HepG2 (cell line): ENCODE data around the gene PRKD2. TPM values are rescaled to one million over a fixed set of nuclear protein-coding genes. Genes with fewer than 3 reads are reported as not detected.

Experiments
- ATAC-seq: fragments of 200-7000 bp; cut with Tn5 transposase; 3 replicates; pipeline ENCODE4 v1.9.1; 2020; ENCODE audit warnings: mild to moderate bottlenecking, moderate library complexity
- BruUV-seq: library from RNA; stranded (reverse); fragments of 400-500 nt; replicated peaks from 2 replicates; lab custom pipeline; 2021; lab: Mats Ljungman, UMichigan
- CTCF ChIA-PET: fragments of 300-600 bp; formaldehyde crosslinking; extraction: SDS; loops from one replicate; lab custom pipeline; 2021; ENCODE audit warnings: low total read pairs, inconsistent platforms, low intra/inter-chr PET ratio; lab: Yijun Ruan, JAX
- POLR2A ChIA-PET: fragments of 350-600 bp; sonication (Branson Sonifier 250); formaldehyde crosslinking; loops from one replicate; lab custom pipeline; 2020; ENCODE audit warnings: antibody characterized with exemption, inconsistent platforms; lab: Yijun Ruan, JAX
- DNase-seq: peaks from one replicate; pipeline ENCODE4 v3.0.0-alpha.2; 2015; ENCODE audit warnings: low spot score
- FAIRE-seq: peaks from 3 replicates; lab custom pipeline; 2011; peaks lifted over from hg19 to GRCh38; lab: Jason Lieb, UNC
- H2AFZ ChIP-seq: one replicate; pipeline ENCODE4 v1.6.1; 2011; ENCODE audit warnings: low read length, inconsistent platforms
- H3K27ac ChIP-seq: fragments of 300-600 bp; 3 replicates; pipeline ENCODE4 v1.8.0; 2011; ENCODE audit warnings: mixed run types, mild to moderate bottlenecking, mixed read lengths, low read length, inconsistent platforms; ENCODE audit not compliant: insufficient read depth; ENCODE audit errors: extremely low read length
- H3K27me3 ChIP-seq, 2 experiments: fragments of 200-600 bp in 1 of 2; 2 replicates in 1 of 2; 3 replicates in 1 of 2; pipeline versions ENCODE4 v1.6.0 to v1.8.0; 2011; ENCODE audit warnings: low read length in 2 of 2, mild to moderate bottlenecking in 2 of 2, moderate library complexity in 2 of 2, inconsistent platforms in 1 of 2; ENCODE audit not compliant: insufficient read depth in 2 of 2, control insufficient read depth in 1 of 2
- H3K36me3 ChIP-seq, 2 experiments: fragments of 200-600 bp in 1 of 2; replicated peaks in 1 of 2; 2 replicates in 1 of 2; 3 replicates in 1 of 2; pipeline versions ENCODE4 v1.5.1 to v1.8.0; 2011; ENCODE audit warnings: low read length in 2 of 2, inconsistent platforms in 1 of 2; ENCODE audit not compliant: insufficient read depth in 2 of 2, control insufficient read depth in 1 of 2
- H3K4me1 ChIP-seq: 2 replicates; pipeline ENCODE4 v1.5.1; 2012; ENCODE audit warnings: low read length, inconsistent platforms; ENCODE audit not compliant: insufficient read depth
- H3K4me2 ChIP-seq: 2 replicates; pipeline ENCODE4 v1.6.0; 2011; ENCODE audit warnings: low read depth, low read length, inconsistent platforms
- H3K4me3 ChIP-seq, 3 experiments: fragments of 200-600 bp in 1 of 3; sonication (generic), shearing (Covaris generic) in 1 of 3; replicated peaks in 1 of 3; 2 replicates each; pipeline ENCODE4 v1.5.1; 2011 to 2016; ENCODE audit warnings: low read length in 3 of 3, inconsistent platforms in 2 of 3, low read depth in 2 of 3, mild to moderate bottlenecking in 2 of 3, control low read depth in 1 of 3, mixed read lengths in 1 of 3; ENCODE audit not compliant: insufficient read depth in 1 of 3
- H3K79me2 ChIP-seq: one replicate; pipeline ENCODE4 v1.6.1; 2011; ENCODE audit warnings: low read length, inconsistent platforms; ENCODE audit not compliant: insufficient read depth
- H3K9ac ChIP-seq: 2 replicates; pipeline ENCODE4 v1.6.0; 2011; ENCODE audit warnings: mild to moderate bottlenecking, low read depth, low read length, inconsistent platforms; ENCODE audit not compliant: insufficient read depth
- H3K9me3 ChIP-seq: 2 replicates; pipeline ENCODE4 v1.5.1; 2012; ENCODE audit warnings: mild to moderate bottlenecking, low read length
- H4K20me1 ChIP-seq: 2 replicates; pipeline ENCODE4 v1.6.0; 2011; ENCODE audit warnings: inconsistent platforms, mild to moderate bottlenecking, low read length, moderate library complexity; ENCODE audit not compliant: insufficient read depth
- ARNT ChIP-seq: fragments of 450-650 bp; IDR thresholded peaks from 2 replicates; pipeline ENCODE4 v1.6.1; 2017
- ATF7 ChIP-seq, 2 experiments: fragments of 450-650 bp in 1 of 2; sonication (generic) in 1 of 2; formaldehyde crosslinking in 1 of 2; IDR thresholded peaks; 2 replicates each; pipeline versions ENCODE4 v1.4.0 to v1.6.1; 2016 to 2020; ENCODE audit warnings: antibody characterized with exemption in 1 of 2, mild to moderate bottlenecking in 1 of 2, missing genetic modification reagents in 1 of 2
- CEBPB ChIP-seq: IDR thresholded peaks from 2 replicates; pipeline ENCODE4 v1.6.1; 2011; ENCODE audit warnings: low read depth, low read length, improper control_type of control experiment, borderline replicate concordance
- MAF1 ChIP-seq: sonication (generic); formaldehyde crosslinking; IDR thresholded peaks from 2 replicates; pipeline ENCODE4 v1.5.0; 2020; ENCODE audit warnings: missing genetic modification reagents, borderline replicate concordance
- THYN1 ChIP-seq: sonication (generic); formaldehyde crosslinking; IDR thresholded peaks from 2 replicates; pipeline ENCODE4 v1.8.1; 2023; ENCODE audit warnings: low read depth, mild to moderate bottlenecking, moderate library complexity, missing genetic modification reagents, borderline replicate concordance
- ZNF510 ChIP-seq: sonication (generic); formaldehyde crosslinking; IDR thresholded peaks from 2 replicates; pipeline ENCODE4 v1.4.0; 2020; ENCODE audit warnings: low read depth, mild to moderate bottlenecking, missing genetic modification reagents
- ZNF724P ChIP-seq: sonication (generic); formaldehyde crosslinking; IDR thresholded peaks from 2 replicates; pipeline ENCODE4 v1.8.0; 2022; ENCODE audit warnings: missing genetic modification reagents, borderline replicate concordance
- WGBS: methylation state at CpG from one replicate; pipeline ENCODE4 v1.1.6; 2017; ENCODE audit warnings: low lambda C conversion rate; 5-methylcytosine and 5-hydroxymethylcytosine counted together
- in situ Hi-C: cut with HindIII; loops from 2 replicates; pipeline ENCODE4 v1.10.0; 2017; ENCODE audit warnings: low pct_unique_long_range_greater_than_20kb; ENCODE audit not compliant: extremely low pct_ligation_motif_present
- intact Hi-C: fragments of 100-400 bp; cut with micrococcal nuclease; formaldehyde crosslinking; loops from one replicate; pipeline ENCODE4 v1.10.0; 2022; ENCODE audit not compliant: unreplicated experiment
- polyA plus RNA-seq, 8 experiments: library from polyadenylated mRNA; depleted of rRNA in 3 of 8; stranded (reverse) in 7 of 8; unstranded in 1 of 8; fragments of >200 nt; fragmentation: Illumina TruSeq in 4 of 8; extraction: Trizol in 4 of 8; gene quantifications; 2 replicates each; pipeline versions ENCODE4 v1.2.1 to v1.2.3, GENCODE V29; 2011 to 2016; ENCODE audit warnings: low read depth in 4 of 8, missing spikeins in 1 of 8, mixed read lengths in 1 of 8; ENCODE audit not compliant: insufficient read depth in 1 of 8
- total RNA-seq, 5 experiments: library from RNA; depleted of rRNA; stranded (reverse); fragments of >200 nt; fragmentation: Illumina TruSeq; extraction: Trizol; gene quantifications; 2 replicates each; pipeline ENCODE4 v1.2.3, GENCODE V29; 2016; ENCODE audit warnings: low read depth in 1 of 5
- TF ChIP-seq, protein P1 (sequence below): sonication (generic); formaldehyde crosslinking; IDR thresholded peaks from 2 replicates; pipeline ENCODE4 v1.4.0; 2020; ENCODE audit warnings: missing genetic modification reagents, mild to moderate bottlenecking, borderline replicate concordance
- TF ChIP-seq, protein P2 (sequence below): IDR thresholded peaks from 2 replicates; pipeline ENCODE4 v1.6.1; 2016; ENCODE audit warnings: missing compliant biosample characterization, missing genetic modification reagents, borderline replicate concordance
- TF ChIP-seq, protein P3 (sequence below): IDR thresholded peaks from 2 replicates; pipeline ENCODE4 v1.6.1; 2012; ENCODE audit warnings: low read length, improper control_type of control experiment

PRKD2 gene
- total and polyA plus RNA-seq, 2 of the 13 experiments (the other 11 are each of a cell fraction or from before 2014, with no cell fraction given): 6.7 to 7.3 TPM

DNA sequence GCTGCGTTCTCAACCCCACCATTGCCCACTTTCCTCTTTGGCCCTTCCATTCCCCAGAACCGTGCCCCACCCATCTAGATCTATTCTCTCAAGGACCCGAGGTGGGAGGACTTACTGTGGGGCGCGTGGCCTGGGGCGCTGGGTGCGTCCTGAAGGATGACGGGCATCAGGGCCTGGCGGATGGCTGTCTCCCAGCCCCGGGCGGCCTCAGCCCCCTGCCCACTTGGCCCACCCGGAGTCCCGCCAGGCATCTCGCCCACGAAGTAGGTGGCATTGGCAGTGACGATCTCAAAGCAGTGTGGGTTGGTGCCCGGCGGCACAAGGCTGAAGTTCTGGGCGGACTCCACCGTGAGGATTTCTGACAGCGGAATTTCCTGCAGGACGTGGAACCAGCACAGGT, 23.2 kb downstream of the PRKD2 start (continued):
- TF ChIP-seq, protein P1, sequence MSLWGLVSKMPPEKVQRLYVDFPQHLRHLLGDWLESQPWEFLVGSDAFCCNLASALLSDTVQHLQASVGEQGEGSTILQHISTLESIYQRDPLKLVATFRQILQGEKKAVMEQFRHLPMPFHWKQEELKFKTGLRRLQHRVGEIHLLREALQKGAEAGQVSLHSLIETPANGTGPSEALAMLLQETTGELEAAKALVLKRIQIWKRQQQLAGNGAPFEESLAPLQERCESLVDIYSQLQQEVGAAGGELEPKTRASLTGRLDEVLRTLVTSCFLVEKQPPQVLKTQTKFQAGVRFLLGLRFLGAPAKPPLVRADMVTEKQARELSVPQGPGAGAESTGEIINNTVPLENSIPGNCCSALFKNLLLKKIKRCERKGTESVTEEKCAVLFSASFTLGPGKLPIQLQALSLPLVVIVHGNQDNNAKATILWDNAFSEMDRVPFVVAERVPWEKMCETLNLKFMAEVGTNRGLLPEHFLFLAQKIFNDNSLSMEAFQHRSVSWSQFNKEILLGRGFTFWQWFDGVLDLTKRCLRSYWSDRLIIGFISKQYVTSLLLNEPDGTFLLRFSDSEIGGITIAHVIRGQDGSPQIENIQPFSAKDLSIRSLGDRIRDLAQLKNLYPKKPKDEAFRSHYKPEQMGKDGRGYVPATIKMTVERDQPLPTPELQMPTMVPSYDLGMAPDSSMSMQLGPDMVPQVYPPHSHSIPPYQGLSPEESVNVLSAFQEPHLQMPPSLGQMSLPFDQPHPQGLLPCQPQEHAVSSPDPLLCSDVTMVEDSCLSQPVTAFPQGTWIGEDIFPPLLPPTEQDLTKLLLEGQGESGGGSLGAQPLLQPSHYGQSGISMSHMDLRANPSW (CRISPR knock-in tag): no peak
- TF ChIP-seq ZNF510 (CRISPR knock-in tag) (no peak), ZNF724P (CRISPR knock-in tag) (no peak), ARNT (no peak)
- TF ChIP-seq, protein P2, sequence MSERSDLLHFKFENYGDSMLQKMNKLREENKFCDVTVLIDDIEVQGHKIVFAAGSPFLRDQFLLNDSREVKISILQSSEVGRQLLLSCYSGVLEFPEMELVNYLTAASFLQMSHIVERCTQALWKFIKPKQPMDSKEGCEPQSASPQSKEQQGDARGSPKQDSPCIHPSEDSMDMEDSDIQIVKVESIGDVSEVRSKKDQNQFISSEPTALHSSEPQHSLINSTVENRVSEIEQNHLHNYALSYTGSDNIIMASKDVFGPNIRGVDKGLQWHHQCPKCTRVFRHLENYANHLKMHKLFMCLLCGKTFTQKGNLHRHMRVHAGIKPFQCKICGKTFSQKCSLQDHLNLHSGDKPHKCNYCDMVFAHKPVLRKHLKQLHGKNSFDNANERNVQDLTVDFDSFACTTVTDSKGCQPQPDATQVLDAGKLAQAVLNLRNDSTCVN (CRISPR knock-in tag): no peak
- TF ChIP-seq, all 625 proteins: peak for 0

DNA sequence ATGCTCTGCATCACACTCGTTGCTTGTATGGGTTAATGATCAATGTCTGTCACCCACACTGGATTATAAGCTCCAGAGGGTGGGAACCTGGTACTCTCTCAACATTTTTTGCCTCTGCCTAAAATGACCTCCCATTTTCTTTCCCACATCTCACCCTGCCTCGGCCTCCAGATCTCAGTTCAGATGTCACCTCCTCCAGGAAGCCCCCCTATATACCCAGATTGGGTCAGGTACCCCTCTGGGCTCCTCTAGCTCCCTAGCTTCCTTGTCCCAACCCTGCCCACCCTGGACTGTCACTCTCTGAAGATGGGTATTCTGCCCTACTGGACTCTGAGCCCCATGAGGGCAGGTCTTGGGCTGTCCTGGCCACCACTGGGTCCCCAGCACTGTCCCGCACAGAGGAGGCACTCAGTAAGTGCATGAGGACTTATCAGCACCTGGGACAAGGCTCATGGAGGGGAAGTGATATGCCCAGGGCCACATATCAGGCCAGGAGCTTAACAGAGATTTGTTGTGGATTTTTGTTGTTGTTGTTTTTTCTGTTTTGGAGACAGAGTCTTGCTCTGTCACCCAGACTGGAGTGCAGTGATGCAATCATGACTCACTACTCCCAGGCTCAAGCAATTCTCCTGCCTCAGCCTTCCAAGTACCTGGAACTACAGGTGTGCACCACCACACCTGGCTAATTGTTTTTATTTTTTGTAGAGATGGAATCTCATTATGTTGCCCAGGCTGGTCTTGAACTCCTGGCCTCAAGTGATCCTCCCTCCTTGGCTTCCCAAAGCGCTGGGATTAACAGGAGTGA, 23.8 kb downstream of the PRKD2 start:
- ATAC-seq (no peak), DNase-seq (no peak), FAIRE-seq (no peak)
- Histone ChIP-seq H3K79me2 (no peaks in the 10 kb centered on the region), H4K20me1 (no peaks in the 10 kb centered on the region), H3K27me3 (no peaks in the 10 kb centered on the region), H3K27ac (no peak overlapping the region), H3K9ac (no peak overlapping the region), H2AFZ (no peak overlapping the region), H3K4me3 (no peak overlapping the region), H3K4me2 (no peak overlapping the region), H3K4me1 (no peaks in the 10 kb centered on the region), H3K9me3 (no peaks in the 10 kb centered on the region), H3K36me3 (peaks cover 38 to 70% of the 10 kb centered on the region in 2 experiments)
- BruUV-seq: no TSS peak
- intact Hi-C loops: no loop called here
- TF ChIP-seq ATF7 (IDR thresholded peaks at IDR 0.05): 0 out of 2 replicates have a peak, but pooled peaks have one; percentile 32
- TF ChIP-seq ATF7 (CRISPR knock-in tag; IDR thresholded peaks at IDR 0.05): no peak
- TF ChIP-seq, protein P3, sequence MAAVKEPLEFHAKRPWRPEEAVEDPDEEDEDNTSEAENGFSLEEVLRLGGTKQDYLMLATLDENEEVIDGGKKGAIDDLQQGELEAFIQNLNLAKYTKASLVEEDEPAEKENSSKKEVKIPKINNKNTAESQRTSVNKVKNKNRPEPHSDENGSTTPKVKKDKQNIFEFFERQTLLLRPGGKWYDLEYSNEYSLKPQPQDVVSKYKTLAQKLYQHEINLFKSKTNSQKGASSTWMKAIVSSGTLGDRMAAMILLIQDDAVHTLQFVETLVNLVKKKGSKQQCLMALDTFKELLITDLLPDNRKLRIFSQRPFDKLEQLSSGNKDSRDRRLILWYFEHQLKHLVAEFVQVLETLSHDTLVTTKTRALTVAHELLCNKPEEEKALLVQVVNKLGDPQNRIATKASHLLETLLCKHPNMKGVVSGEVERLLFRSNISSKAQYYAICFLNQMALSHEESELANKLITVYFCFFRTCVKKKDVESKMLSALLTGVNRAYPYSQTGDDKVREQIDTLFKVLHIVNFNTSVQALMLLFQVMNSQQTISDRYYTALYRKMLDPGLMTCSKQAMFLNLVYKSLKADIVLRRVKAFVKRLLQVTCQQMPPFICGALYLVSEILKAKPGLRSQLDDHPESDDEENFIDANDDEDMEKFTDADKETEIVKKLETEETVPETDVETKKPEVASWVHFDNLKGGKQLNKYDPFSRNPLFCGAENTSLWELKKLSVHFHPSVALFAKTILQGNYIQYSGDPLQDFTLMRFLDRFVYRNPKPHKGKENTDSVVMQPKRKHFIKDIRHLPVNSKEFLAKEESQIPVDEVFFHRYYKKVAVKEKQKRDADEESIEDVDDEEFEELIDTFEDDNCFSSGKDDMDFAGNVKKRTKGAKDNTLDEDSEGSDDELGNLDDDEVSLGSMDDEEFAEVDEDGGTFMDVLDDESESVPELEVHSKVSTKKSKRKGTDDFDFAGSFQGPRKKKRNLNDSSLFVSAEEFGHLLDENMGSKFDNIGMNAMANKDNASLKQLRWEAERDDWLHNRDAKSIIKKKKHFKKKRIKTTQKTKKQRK: no peak
- TF ChIP-seq THYN1 (CRISPR knock-in tag): no peak
- 0 out of 2 replicates have a peak, but pooled peaks have one; percentile 42 for TF ChIP-seq CEBPB
- no peak for TF ChIP-seq MAF1 (CRISPR knock-in tag)
- in situ Hi-C loops: no loop called here
- 95% methylated on average over 4 of the region's 4 CpGs for WGBS
- POLR2A ChIA-PET: no interaction called here
- CTCF ChIA-PET: no interaction called here
